ENCODE data around the gene NTPCR. TPM values are rescaled to one million over a fixed set of nuclear protein-coding genes. Genes with fewer than 3 reads are reported as not detected.

NTPCR gene
- total and polyA plus RNA-seq, 10 donors = 18.8 to 42.6 (median 29.8) TPM

- TF ChIP-seq POLR2AphosphoS5 (IDR thresholded peaks at IDR 0.05) = no peak
- TF ChIP-seq CTCF (IDR thresholded peaks at IDR 0.05 in 8 of 11, conservative IDR thresholded peaks at IDR 0.05 in 3 of 11) = no peak
- no peak for TF ChIP-seq POLR2A (IDR thresholded peaks at IDR 0.05)
- peak overlapping the region in 5 of 8 donors; percentile 42 to 70 (median 56) for H3K27ac ChIP-seq
- peaks cover 0 to 19% (median 6%) of the 10 kb centered on the region in 6 donors for H3K36me3 ChIP-seq
- WGBS, 5 donors = 85 to 95% (median 92%) methylated on average over 9 of the region's 9 CpGs
- H3K27me3 ChIP-seq (replicated peaks in 1 of 7) = no peaks in the 10 kb centered on the region
- H3K4me1 ChIP-seq = peaks cover 0 to 3% (median 0%) of the 10 kb centered on the region in 6 donors
- no peaks in the 10 kb centered on the region for H3K9me3 ChIP-seq
- no peak for DNase-seq
- intact Hi-C loops (cut with DNase I; ENCODE audit: low total_unique reads) = no loop called here
- no peak overlapping the region for H3K4me3 ChIP-seq
Observed at GRCh38 chr1:233004451-233004850, 54.0 kb downstream of the NTPCR start.

GRCh38 chr1:233005156-233005555 is 54.7 kb downstream of the NTPCR start:
- DNase-seq = no peak
- no peak overlapping the region for H3K4me3 ChIP-seq
- H3K4me1 ChIP-seq = peaks cover 0 to 3% (median 0%) of the 10 kb centered on the region in 6 donors
- WGBS, 5 donors = 91 to 96% (median 92%) methylated on average over 5 of the region's 5 CpGs
- H3K36me3 ChIP-seq = peaks cover 0 to 12% (median 2%) of the 10 kb centered on the region in 6 donors
- intact Hi-C loops (cut with DNase I; ENCODE audit: low total_unique reads) = no loop called here
- TF ChIP-seq POLR2AphosphoS5 (IDR thresholded peaks at IDR 0.05) = no peak
- no peak for TF ChIP-seq POLR2A (IDR thresholded peaks at IDR 0.05)
- no peak for TF ChIP-seq CTCF (IDR thresholded peaks at IDR 0.05 in 8 of 11, conservative IDR thresholded peaks at IDR 0.05 in 3 of 11)
- peak overlapping the region in 6 of 8 donors; percentile 42 to 70 (median 55) for H3K27ac ChIP-seq
- H3K27me3 ChIP-seq (replicated peaks in 1 of 7) = no peaks in the 10 kb centered on the region
- no peaks in the 10 kb centered on the region for H3K9me3 ChIP-seq

- Histone ChIP-seq H3K27me3 (replicated peaks in 1 of 7) (no peaks in the 10 kb centered on the region), H3K36me3 (peaks cover 0 to 7% (median 0%) of the 10 kb centered on the region in 6 donors), H3K27ac (peak overlapping the region in 6 of 8 donors; percentile 42 to 70 (median 55)), H3K4me1 (peaks cover 0 to 3% (median 0%) of the 10 kb centered on the region in 6 donors), H3K4me3 (no peak overlapping the region), H3K9me3 (no peaks in the 10 kb centered on the region)
- 74 to 92% (median 83%) methylated on average over 8 of the region's 8 CpGs for WGBS, 5 donors
- intact Hi-C loops (cut with DNase I; ENCODE audit: low total_unique reads) = no loop called here
- TF ChIP-seq CTCF (IDR thresholded peaks at IDR 0.05 in 8 of 11, conservative IDR thresholded peaks at IDR 0.05 in 3 of 11) (no peak), POLR2A (IDR thresholded peaks at IDR 0.05) (no peak), POLR2AphosphoS5 (IDR thresholded peaks at IDR 0.05) (peak in 1 of 3 donors; percentile 25)
- DNase-seq = no peak
Observed at GRCh38 chr1:233005703-233006102, 55.3 kb downstream of the NTPCR start.

GRCh38 chr1:233006108-233006507 is 55.7 kb downstream of the NTPCR start:
- H3K4me1 ChIP-seq = peaks cover 0 to 3% (median 0%) of the 10 kb centered on the region in 6 donors
- H3K9me3 ChIP-seq = no peaks in the 10 kb centered on the region
- WGBS, 5 donors = 79 to 91% (median 80%) methylated on average over 6 of the region's 6 CpGs
- H3K4me3 ChIP-seq = no peak overlapping the region
- H3K27me3 ChIP-seq (replicated peaks in 1 of 7) = no peaks in the 10 kb centered on the region
- DNase-seq = no peak
- H3K27ac ChIP-seq = peak overlapping the region in 6 of 8 donors; percentile 42 to 70 (median 55)
- intact Hi-C loops (cut with DNase I; ENCODE audit: low total_unique reads) = no loop called here
- peaks cover 0 to 2% (median 0%) of the 10 kb centered on the region in 6 donors for H3K36me3 ChIP-seq
- TF ChIP-seq POLR2A (IDR thresholded peaks at IDR 0.05) (no peak), CTCF (IDR thresholded peaks at IDR 0.05 in 8 of 11, conservative IDR thresholded peaks at IDR 0.05 in 3 of 11) (no peak), POLR2AphosphoS5 (IDR thresholded peaks at IDR 0.05) (no peak)
